Activated T-helper 2 cell treated with anti-CD3 and anti-CD28 coated beads, Interferon-gamma antibody, Interleukin-2, Interleukin-4, amounts not matched to agents 10 μg/mL and 5 μg/mL and 100 μg/mL, durations not matched to agents 14 hours and 24 hours and 36 hours (primary cell): ENCODE results near the gene KLK4. TPM values are rescaled to one million over a fixed set of nuclear protein-coding genes. Genes with fewer than 3 reads are reported as not detected.
"Not testable (repeated sequence)": the region's sequence is repeated elsewhere in the genome, so short reads cannot be mapped to it uniquely, and the experiment has no call there.

Experiments
- DNase-seq: peaks from one replicate; pipeline ENCODE4 v3.0.0; 2021; ENCODE audit warnings: low spot score
- H3K27ac Mint-ChIP-seq: one replicate; pipeline ENCODE4 v1.8.0; 2021; ENCODE audit warnings: mixed read lengths
- H3K27me3 Mint-ChIP-seq: one replicate; pipeline ENCODE4 v1.8.0; 2021; ENCODE audit warnings: low read depth, mixed read lengths
- H3K36me3 Mint-ChIP-seq: one replicate; pipeline ENCODE4 v1.8.0; 2021; ENCODE audit warnings: low read depth, mixed read lengths
- H3K4me1 Mint-ChIP-seq: one replicate; pipeline ENCODE4 v1.8.0; 2021; ENCODE audit warnings: low read depth, mixed read lengths
- H3K4me3 Mint-ChIP-seq: one replicate; pipeline ENCODE4 v1.8.0; 2021; ENCODE audit warnings: low read depth, mild to moderate bottlenecking, moderate library complexity, mixed read lengths
- H3K9me3 Mint-ChIP-seq: one replicate; pipeline ENCODE4 v1.8.0; 2021; ENCODE audit warnings: mixed read lengths
- intact Hi-C: fragments of 100-400 bp; cut with micrococcal nuclease; formaldehyde crosslinking; loops from one replicate; pipeline ENCODE4 v1.15.1; 2023
- total RNA-seq: library from RNA; stranded (reverse); gene quantifications from 2 replicates; pipeline ENCODE4 v1.2.3, GENCODE V29; 2022

KLK4 gene
- total RNA-seq, 1 donor from 2014 or later, result not detected

- no peaks in the 10 kb centered on the region for H3K36me3 Mint-ChIP-seq
- intact Hi-C loops, result no loop called here
- no peak overlapping the region for H3K27ac Mint-ChIP-seq
- H3K4me1 Mint-ChIP-seq, result peaks cover 4% of the 10 kb centered on the region
- peak; percentile 38 for DNase-seq
- H3K4me3 Mint-ChIP-seq, result no peak overlapping the region
- peaks cover 36% of the 10 kb centered on the region for H3K27me3 Mint-ChIP-seq
- no peaks in the 10 kb centered on the region for H3K9me3 Mint-ChIP-seq
Measured at GRCh38 chr19:50909240-50910070, 1.7 kb downstream of the KLK4 start.

- Mint-ChIP-seq H3K4me1 (peaks cover 4% of the 10 kb centered on the region), H3K27ac (no peak overlapping the region), H3K4me3 (no peak overlapping the region), H3K36me3 (no peaks in the 10 kb centered on the region), H3K27me3 (peaks cover 36% of the 10 kb centered on the region), H3K9me3 (no peaks in the 10 kb centered on the region)
- no peak for DNase-seq
- intact Hi-C loops, result no loop called here
Measured at GRCh38 chr19:50908336-50908735, 2.9 kb downstream of the KLK4 start.

- Mint-ChIP-seq H3K27me3 (peaks cover 36% of the 10 kb centered on the region), H3K36me3 (no peaks in the 10 kb centered on the region), H3K4me1 (peaks cover 4% of the 10 kb centered on the region), H3K9me3 (no peaks in the 10 kb centered on the region), H3K27ac (no peak overlapping the region), H3K4me3 (no peak overlapping the region)
- DNase-seq, result peak; percentile 15
- intact Hi-C loops, result loop anchor here (1.0 kb wide), 1 partner anchor 16 kb away; no protein-coding TSS in a partner anchor
Measured at GRCh38 chr19:50906217-50906616, 5.0 kb downstream of the KLK4 start.

GRCh38 chr19:50902640-50903039 is 8.6 kb downstream of the KLK4 start:
- H3K4me3 Mint-ChIP-seq, result no peak overlapping the region
- DNase-seq, result no peak
- intact Hi-C loops, result no loop called here
- H3K9me3 Mint-ChIP-seq, result no peaks in the 10 kb centered on the region
- peaks cover 7% of the 10 kb centered on the region for H3K27me3 Mint-ChIP-seq
- H3K4me1 Mint-ChIP-seq, result no peaks in the 10 kb centered on the region
- H3K36me3 Mint-ChIP-seq, result no peaks in the 10 kb centered on the region
- no peak overlapping the region for H3K27ac Mint-ChIP-seq

GRCh38 chr19:50899569-50899968 is 11.6 kb downstream of the KLK4 start:
- intact Hi-C loops, result no loop called here
- Mint-ChIP-seq H3K9me3 (peaks cover 4% of the 10 kb centered on the region), H3K4me1 (no peaks in the 10 kb centered on the region), H3K4me3 (no peak overlapping the region), H3K27ac (no peak overlapping the region), H3K36me3 (no peaks in the 10 kb centered on the region), H3K27me3 (peaks cover 2% of the 10 kb centered on the region)
- DNase-seq, result no peak

GRCh38 chr19:50898018-50898417 is 13.2 kb downstream of the KLK4 start:
- DNase-seq, result no peak
- peaks cover 4% of the 10 kb centered on the region for H3K9me3 Mint-ChIP-seq
- peaks cover 2% of the 10 kb centered on the region for H3K27me3 Mint-ChIP-seq
- H3K4me1 Mint-ChIP-seq, result no peaks in the 10 kb centered on the region
- no peak overlapping the region for H3K4me3 Mint-ChIP-seq
- intact Hi-C loops, result no loop called here
- H3K27ac Mint-ChIP-seq, result no peak overlapping the region
- no peaks in the 10 kb centered on the region for H3K36me3 Mint-ChIP-seq

GRCh38 chr19:50897612-50898011 is 13.6 kb downstream of the KLK4 start:
- Mint-ChIP-seq H3K4me3 (no peak overlapping the region), H3K4me1 (no peaks in the 10 kb centered on the region), H3K36me3 (no peaks in the 10 kb centered on the region), H3K27me3 (peaks cover 2% of the 10 kb centered on the region), H3K27ac (no peak overlapping the region), H3K9me3 (peaks cover 4% of the 10 kb centered on the region)
- no peak for DNase-seq
- intact Hi-C loops, result no loop called here

GRCh38 chr19:50897191-50897607 is 14.0 kb downstream of the KLK4 start:
- Mint-ChIP-seq H3K36me3 (no peaks in the 10 kb centered on the region), H3K27ac (no peak overlapping the region), H3K27me3 (peaks cover 2% of the 10 kb centered on the region), H3K4me3 (no peak overlapping the region), H3K4me1 (no peaks in the 10 kb centered on the region), H3K9me3 (peaks cover 4% of the 10 kb centered on the region)
- DNase-seq, result no peak
- intact Hi-C loops, result no loop called here

GRCh38 chr19:50896591-50897190 is 14.5 kb downstream of the KLK4 start:
- intact Hi-C loops, result no loop called here
- H3K9me3 Mint-ChIP-seq, result peaks cover 4% of the 10 kb centered on the region
- peaks cover 2% of the 10 kb centered on the region for H3K27me3 Mint-ChIP-seq
- DNase-seq, result no peak
- no peak overlapping the region for H3K27ac Mint-ChIP-seq
- no peak overlapping the region for H3K4me3 Mint-ChIP-seq
- H3K36me3 Mint-ChIP-seq, result no peaks in the 10 kb centered on the region
- H3K4me1 Mint-ChIP-seq, result no peaks in the 10 kb centered on the region

GRCh38 chr19:50896089-50896590 is 15.1 kb downstream of the KLK4 start:
- H3K27ac Mint-ChIP-seq, H3K4me3 Mint-ChIP-seq, H3K27me3 Mint-ChIP-seq, H3K9me3 Mint-ChIP-seq, DNase-seq, H3K4me1 Mint-ChIP-seq, H3K36me3 Mint-ChIP-seq, intact Hi-C loops: not testable (repeated sequence)

GRCh38 chr19:50894478-50895356 is 16.5 kb downstream of the KLK4 start:
- H3K27ac Mint-ChIP-seq, result no peak overlapping the region
- peaks cover 4% of the 10 kb centered on the region for H3K9me3 Mint-ChIP-seq
- H3K4me3 Mint-ChIP-seq, result no peak overlapping the region
- H3K4me1 Mint-ChIP-seq, result peaks cover 1% of the 10 kb centered on the region
- H3K27me3 Mint-ChIP-seq, result peaks cover 2% of the 10 kb centered on the region
- no peaks in the 10 kb centered on the region for H3K36me3 Mint-ChIP-seq
- no peak for DNase-seq
- intact Hi-C loops, result no loop called here

GRCh38 chr19:50893047-50893736 is 18.0 kb downstream of the KLK4 start:
- intact Hi-C loops, result no loop called here
- DNase-seq, result no peak
- no peaks in the 10 kb centered on the region for H3K36me3 Mint-ChIP-seq
- H3K27ac Mint-ChIP-seq, result no peak overlapping the region
- peaks cover 1% of the 10 kb centered on the region for H3K4me1 Mint-ChIP-seq
- H3K27me3 Mint-ChIP-seq, result peaks cover 6% of the 10 kb centered on the region
- H3K4me3 Mint-ChIP-seq, result no peak overlapping the region
- H3K9me3 Mint-ChIP-seq, result peaks cover 4% of the 10 kb centered on the region
